Measurements from ENCODE around the gene SLFN11. TPM values are rescaled to one million over a fixed set of nuclear protein-coding genes. Genes with fewer than 3 reads are reported as not detected.

The SLFN11 gene
- total RNA-seq, 2 experiments from 2014 or later = not detected

GRCh38 chr17:35377068-35377467, 3.6 kb upstream of the SLFN11 start:
- TF ChIP-seq EZH2phosphoT487 (IDR thresholded peaks at IDR 0.05; ENCODE audit: borderline replicate concordance, low read depth, low read length) (no peak), CTCF (conservative IDR thresholded peaks at IDR 0.05; ENCODE audit: low read length) (no peak)

GRCh38 chr17:35376245-35376644, 2.8 kb upstream of the SLFN11 start:
- no peaks in the 10 kb centered on the region for H3K4me1 ChIP-seq (ENCODE audit: insufficient read depth, low read length, poor library complexity, severe bottlenecking)
- no peak overlapping the region for H3K4me2 ChIP-seq (ENCODE audit: low read length)
- no peaks in the 10 kb centered on the region for H3K36me3 ChIP-seq (ENCODE audit: insufficient read depth, low read length)
- no peaks in the 10 kb centered on the region for H3K79me2 ChIP-seq (ENCODE audit: insufficient read depth, low read depth, low read length)
- H3K9me3 ChIP-seq (ENCODE audit: low read length) = no peaks in the 10 kb centered on the region
- POLR2A ChIA-PET = no interaction called here
- CTCF ChIA-PET (ENCODE audit: unreplicated experiment) = no interaction called here
- H3K27ac ChIP-seq (ENCODE audit: low read depth, low read length, poor library complexity, severe bottlenecking) = no peak overlapping the region
- no peak overlapping the region for H2AFZ ChIP-seq (ENCODE audit: low read length)
- H4K20me1 ChIP-seq (ENCODE audit: insufficient read depth, low read length) = no peaks in the 10 kb centered on the region
- intact Hi-C loops (cut with micrococcal nuclease; ENCODE audit: unreplicated experiment) = no loop called here
- DNase-seq (ENCODE audit: low spot score) = no peak
- no peak overlapping the region for H3K4me3 ChIP-seq (ENCODE audit: low read depth, low read length, poor library complexity, severe bottlenecking)
- H3K9me2 ChIP-seq (ENCODE audit: insufficient read depth, low read length) = no peaks in the 10 kb centered on the region
- BruUV-seq (replicated peaks) = no TSS peak
- no peak for TF ChIP-seq EZH2phosphoT487 (IDR thresholded peaks at IDR 0.05; ENCODE audit: borderline replicate concordance, low read depth, low read length)
- no peak for TF ChIP-seq CTCF (conservative IDR thresholded peaks at IDR 0.05; ENCODE audit: low read length)

More at GRCh38 chr17:35377068-35377467, 3.6 kb upstream of the SLFN11 start:
- Histone ChIP-seq H3K4me1 (ENCODE audit: insufficient read depth, low read length, poor library complexity, severe bottlenecking) (no peaks in the 10 kb centered on the region), H3K4me3 (ENCODE audit: low read depth, low read length, poor library complexity, severe bottlenecking) (no peak overlapping the region), H2AFZ (ENCODE audit: low read length) (no peak overlapping the region), H3K9me2 (ENCODE audit: insufficient read depth, low read length) (no peaks in the 10 kb centered on the region), H3K9me3 (ENCODE audit: low read length) (no peaks in the 10 kb centered on the region), H3K36me3 (ENCODE audit: insufficient read depth, low read length) (no peaks in the 10 kb centered on the region), H3K4me2 (ENCODE audit: low read length) (no peak overlapping the region), H3K27ac (ENCODE audit: low read depth, low read length, poor library complexity, severe bottlenecking) (no peak overlapping the region), H3K79me2 (ENCODE audit: insufficient read depth, low read depth, low read length) (no peaks in the 10 kb centered on the region), H4K20me1 (ENCODE audit: insufficient read depth, low read length) (no peaks in the 10 kb centered on the region)
- DNase-seq (ENCODE audit: low spot score) = no peak
- CTCF ChIA-PET (ENCODE audit: unreplicated experiment) = no interaction called here
- POLR2A ChIA-PET = no interaction called here
- intact Hi-C loops (cut with micrococcal nuclease; ENCODE audit: unreplicated experiment) = no loop called here
- BruUV-seq (replicated peaks) = no TSS peak

GRCh38 chr17:35374766-35375344, 1.4 kb upstream of the SLFN11 start:
- intact Hi-C loops (cut with micrococcal nuclease; ENCODE audit: unreplicated experiment) = no loop called here
- POLR2A ChIA-PET = interaction anchor here (0.6 to 0.7 kb wide), 2 partner anchors 10 to 194 kb away, joined by 3 to 7 read pairs; no protein-coding TSS in a partner anchor
- no peaks in the 10 kb centered on the region for H3K79me2 ChIP-seq (ENCODE audit: insufficient read depth, low read depth, low read length)

More at GRCh38 chr17:35374766-35375344, 1.4 kb upstream of the SLFN11 start:
- TF ChIP-seq EZH2phosphoT487 (IDR thresholded peaks at IDR 0.05; ENCODE audit: borderline replicate concordance, low read depth, low read length) (0 out of 2 replicates have a peak, but pooled peaks have one; percentile 3), CTCF (conservative IDR thresholded peaks at IDR 0.05; ENCODE audit: low read length) (no peak)
- H3K27ac ChIP-seq (ENCODE audit: low read depth, low read length, poor library complexity, severe bottlenecking) = no peak overlapping the region
- H3K9me2 ChIP-seq (ENCODE audit: insufficient read depth, low read length) = no peaks in the 10 kb centered on the region
- no TSS peak for BruUV-seq (replicated peaks)
- no peak for DNase-seq (ENCODE audit: low spot score)
- peak overlapping the region; percentile 57 for H3K4me3 ChIP-seq (ENCODE audit: low read depth, low read length, poor library complexity, severe bottlenecking)
- no peaks in the 10 kb centered on the region for H4K20me1 ChIP-seq (ENCODE audit: insufficient read depth, low read length)
- H3K4me1 ChIP-seq (ENCODE audit: insufficient read depth, low read length, poor library complexity, severe bottlenecking) = no peaks in the 10 kb centered on the region
- no peaks in the 10 kb centered on the region for H3K36me3 ChIP-seq (ENCODE audit: insufficient read depth, low read length)
- peaks cover 5% of the 10 kb centered on the region; the same call in 1 of the 2 replicates for H3K9me3 ChIP-seq (ENCODE audit: low read length)
- H3K4me2 ChIP-seq (ENCODE audit: low read length) = peak overlapping the region; percentile 79
- peak overlapping the region; percentile 46; the same call in 1 of the 2 replicates for H2AFZ ChIP-seq (ENCODE audit: low read length)
- CTCF ChIA-PET (ENCODE audit: unreplicated experiment) = no interaction called here
